H9 (cell line): ENCODE results near the gene UBE2E3. TPM values are rescaled to one million over a fixed set of nuclear protein-coding genes. Genes with fewer than 3 reads are reported as not detected.

Experiments
- DNase-seq: peaks from one replicate; pipeline ENCODE4 v3.0.0-alpha.2; 2017
- H2AFZ ChIP-seq: one replicate; pipeline ENCODE4 v1.6.1; 2013; ENCODE audit warnings: mild to moderate bottlenecking, low read length, control low read depth, moderate library complexity
- H2AK5ac ChIP-seq: 2 replicates; pipeline ENCODE4 v1.6.1; 2013; ENCODE audit warnings: low read length, control low read depth, mixed read lengths; ENCODE audit not compliant: insufficient read length
- H2BK120ac ChIP-seq: one replicate; pipeline ENCODE4 v1.6.1; 2013; ENCODE audit warnings: low read depth, mild to moderate bottlenecking, low read length, control low read depth, inconsistent platforms; ENCODE audit not compliant: poor library complexity, severe bottlenecking
- H2BK12ac ChIP-seq: 2 replicates; pipeline ENCODE4 v1.6.1; 2013; ENCODE audit warnings: low read length, control low read depth, mixed read lengths, low read depth; ENCODE audit not compliant: insufficient read length
- H2BK15ac ChIP-seq: 2 replicates; pipeline ENCODE4 v1.6.1; 2013; ENCODE audit warnings: low read depth, low read length, control low read depth
- H2BK20ac ChIP-seq: one replicate; pipeline ENCODE4 v1.6.1; 2013; ENCODE audit warnings: low read depth, mild to moderate bottlenecking, low read length, control low read depth, inconsistent platforms; ENCODE audit not compliant: poor library complexity, severe bottlenecking
- H2BK5ac ChIP-seq: 2 replicates; pipeline ENCODE4 v1.6.1; 2013; ENCODE audit warnings: low read length, control low read depth, mixed read lengths; ENCODE audit not compliant: insufficient read length
- H3K14ac ChIP-seq: 2 replicates; pipeline ENCODE4 v1.6.1; 2013; ENCODE audit warnings: low read length, control low read depth; ENCODE audit not compliant: insufficient read depth
- H3K18ac ChIP-seq: 2 replicates; pipeline ENCODE4 v1.6.1; 2013; ENCODE audit warnings: low read depth, mild to moderate bottlenecking, mixed read lengths, low read length, control low read depth; ENCODE audit not compliant: insufficient read length
- H3K23ac ChIP-seq: 2 replicates; pipeline ENCODE4 v1.6.1; 2013; ENCODE audit warnings: low read length, control low read depth, mixed read lengths, low read depth; ENCODE audit not compliant: insufficient read length
- H3K23me2 ChIP-seq: 2 replicates; pipeline ENCODE4 v1.6.1; 2013; ENCODE audit warnings: low read depth, mild to moderate bottlenecking, mixed read lengths, low read length, control low read depth; ENCODE audit not compliant: insufficient read length, poor library complexity, severe bottlenecking
- H3K27ac ChIP-seq: 2 replicates; pipeline ENCODE4 v1.5.1; 2013; ENCODE audit warnings: low read length, control low read depth, mixed read lengths, low read depth; ENCODE audit not compliant: insufficient read length
- H3K27me3 ChIP-seq: 2 replicates; pipeline ENCODE4 v1.6.1; 2013; ENCODE audit warnings: low read length, control low read depth, inconsistent platforms; ENCODE audit not compliant: insufficient read depth
- H3K4ac ChIP-seq: 2 replicates; pipeline ENCODE4 v1.6.1; 2013; ENCODE audit warnings: low read depth, mild to moderate bottlenecking, control low read depth, inconsistent platforms, low read length, moderate library complexity
- H3K4me1 ChIP-seq: 2 replicates; pipeline ENCODE4 v1.6.1; 2013; ENCODE audit warnings: low read length, control low read depth, inconsistent platforms; ENCODE audit not compliant: insufficient read depth
- H3K4me2 ChIP-seq: 2 replicates; pipeline ENCODE4 v1.6.1; 2013; ENCODE audit warnings: low read length, control low read depth, mixed read lengths; ENCODE audit not compliant: insufficient read length, insufficient read depth
- H3K56ac ChIP-seq: 2 replicates; pipeline ENCODE4 v1.6.1; 2013; ENCODE audit warnings: low read depth, mild to moderate bottlenecking, mixed read lengths, low read length, control low read depth; ENCODE audit not compliant: insufficient read length
- H3K79me1 ChIP-seq: 2 replicates; pipeline ENCODE4 v1.6.1; 2013; ENCODE audit warnings: low read depth, mild to moderate bottlenecking, moderate library complexity, low read length, control low read depth, inconsistent platforms; ENCODE audit not compliant: insufficient read depth, poor library complexity, severe bottlenecking
- H3K79me2 ChIP-seq: 2 replicates; pipeline ENCODE4 v1.6.1; 2013; ENCODE audit warnings: low read length, control low read depth, inconsistent platforms; ENCODE audit not compliant: insufficient read depth
- H3K9ac ChIP-seq: 2 replicates; pipeline ENCODE4 v1.6.1; 2013; ENCODE audit warnings: low read length, control low read depth, mixed read lengths; ENCODE audit not compliant: insufficient read length; ENCODE audit errors: extremely low read depth
- H3K9me3 ChIP-seq: one replicate; pipeline ENCODE4 v1.6.1; 2013; ENCODE audit warnings: low read depth, low read length, inconsistent platforms; ENCODE audit not compliant: control insufficient read depth
- H3T11ph ChIP-seq: one replicate; pipeline ENCODE4 v1.6.1; 2013; ENCODE audit warnings: mild to moderate bottlenecking, low read length, control low read depth, inconsistent platforms
- H4K20me1 ChIP-seq: one replicate; pipeline ENCODE4 v1.6.1; 2013; ENCODE audit not compliant: control insufficient read depth, insufficient read length, insufficient read depth
- H4K5ac ChIP-seq: 2 replicates; pipeline ENCODE4 v1.6.1; 2013; ENCODE audit warnings: low read depth, mild to moderate bottlenecking, mixed read lengths, low read length, control low read depth; ENCODE audit not compliant: insufficient read length
- H4K8ac ChIP-seq: replicated peaks from 2 replicates; pipeline ENCODE4 v1.6.1; 2013; ENCODE audit warnings: low read length, control low read depth, mixed read lengths, low read depth; ENCODE audit not compliant: insufficient read length
- H4K91ac ChIP-seq: 2 replicates; pipeline ENCODE4 v1.6.1; 2013; ENCODE audit warnings: low read depth, mild to moderate bottlenecking, moderate library complexity, mixed read lengths, low read length, control low read depth; ENCODE audit not compliant: insufficient read length
- H3K27ac Mint-ChIP-seq, 3 experiments: 2 replicates in 2 of 3; 3 replicates in 1 of 3; pipeline ENCODE4 v1.8.0; 2020 to 2021; ENCODE audit warnings: mixed read lengths in 3 of 3, mild to moderate bottlenecking in 1 of 3, moderate library complexity in 1 of 3
- H3K27me3 Mint-ChIP-seq: 2 replicates; pipeline ENCODE4 v1.8.0; 2021; ENCODE audit warnings: low read depth, mild to moderate bottlenecking, moderate library complexity, mixed read lengths
- H3K36me3 Mint-ChIP-seq, 3 experiments: 2 replicates in 2 of 3; 3 replicates in 1 of 3; pipeline ENCODE4 v1.8.0; 2020 to 2021; ENCODE audit warnings: low read depth in 3 of 3, mixed read lengths in 3 of 3; ENCODE audit not compliant: insufficient read depth in 1 of 3
- H3K4me1 Mint-ChIP-seq, 2 experiments: 2 replicates each; pipeline ENCODE4 v1.8.0; 2020; ENCODE audit warnings: mixed read lengths in 2 of 2
- H3K4me3 Mint-ChIP-seq, 2 experiments: 2 replicates in 1 of 2; 3 replicates in 1 of 2; pipeline ENCODE4 v1.8.0; 2020 to 2021; ENCODE audit warnings: mild to moderate bottlenecking in 2 of 2, mixed read lengths in 2 of 2, moderate library complexity in 1 of 2
- H3K9me3 Mint-ChIP-seq, 2 experiments: 2 replicates in 1 of 2; 3 replicates in 1 of 2; pipeline ENCODE4 v1.8.0; 2020; ENCODE audit warnings: mild to moderate bottlenecking in 2 of 2, mixed read lengths in 2 of 2, moderate library complexity in 1 of 2
- WGBS: extraction: QIAGEN DNeasy Blood & Tissue Kit; methylation state at CpG from one replicate; pipeline ENCODE4 v1.1.7; 2013; ENCODE audit warnings: missing lambda C conversion rate, low lambda C conversion rate, mixed read lengths; ENCODE audit not compliant: insufficient read length; ENCODE audit errors: extremely low coverage; 5-methylcytosine and 5-hydroxymethylcytosine counted together
- total RNA-seq: library from RNA; stranded (reverse); gene quantifications from 2 replicates; pipeline ENCODE4 v1.2.1, GENCODE V29; 2021
- TF ChIP-seq, protein P1 (sequence below): fragments of 200-600 bp; sonication (generic); conservative IDR thresholded peaks from 3 replicates; pipeline ENCODE4 v1.8.0; 2021; ENCODE audit warnings: antibody characterized with exemption, mild to moderate bottlenecking

UBE2E3 gene
- total RNA-seq, 1 experiment from 2014 or later: 89.1 TPM

DNA sequence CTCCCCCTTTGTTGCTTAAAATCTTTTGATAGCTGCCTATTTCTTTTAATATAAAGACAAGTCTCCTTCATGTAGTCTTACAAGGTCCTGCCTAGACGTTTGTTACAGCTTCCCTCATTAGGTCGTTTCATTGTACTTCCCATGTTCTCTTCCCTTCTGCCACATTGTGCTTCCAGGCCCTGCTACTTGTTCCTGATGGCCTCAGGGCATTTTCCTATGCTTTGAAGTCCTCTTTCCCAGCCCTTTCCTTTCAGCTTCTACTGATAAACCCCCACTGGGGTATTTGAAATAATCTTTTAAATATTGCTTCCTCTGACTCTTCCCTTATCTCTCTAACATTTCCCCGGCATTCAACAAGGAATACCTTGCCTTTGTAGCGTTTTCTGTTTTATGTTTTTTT is 67.4 kb downstream of the UBE2E3 start:
- H4K20me1 ChIP-seq: no peaks in the 10 kb centered on the region
- no peak overlapping the region for H2BK12ac ChIP-seq
- H3K4me1 Mint-ChIP-seq: peaks cover 4 to 7% of the 10 kb centered on the region in 2 experiments

More for the DNA sequence above, 67.4 kb downstream of the UBE2E3 start:
- no peaks in the 10 kb centered on the region for H3K36me3 Mint-ChIP-seq
- no peaks in the 10 kb centered on the region for H3K27me3 ChIP-seq
- no peak overlapping the region for H3K4ac ChIP-seq
- no peak overlapping the region for H3K27ac ChIP-seq
- no peak overlapping the region for H4K5ac ChIP-seq
- no peak overlapping the region for H2BK120ac ChIP-seq
- no peak overlapping the region for H2BK20ac ChIP-seq
- H3T11ph ChIP-seq: no peak overlapping the region
- H3K79me2 ChIP-seq: no peaks in the 10 kb centered on the region; the same call in 1 of the 2 replicates
- H4K91ac ChIP-seq: no peak overlapping the region
- no peaks in the 10 kb centered on the region for H3K27me3 Mint-ChIP-seq
- no peaks in the 10 kb centered on the region for H3K9me3 ChIP-seq
- TF ChIP-seq, protein P1, sequence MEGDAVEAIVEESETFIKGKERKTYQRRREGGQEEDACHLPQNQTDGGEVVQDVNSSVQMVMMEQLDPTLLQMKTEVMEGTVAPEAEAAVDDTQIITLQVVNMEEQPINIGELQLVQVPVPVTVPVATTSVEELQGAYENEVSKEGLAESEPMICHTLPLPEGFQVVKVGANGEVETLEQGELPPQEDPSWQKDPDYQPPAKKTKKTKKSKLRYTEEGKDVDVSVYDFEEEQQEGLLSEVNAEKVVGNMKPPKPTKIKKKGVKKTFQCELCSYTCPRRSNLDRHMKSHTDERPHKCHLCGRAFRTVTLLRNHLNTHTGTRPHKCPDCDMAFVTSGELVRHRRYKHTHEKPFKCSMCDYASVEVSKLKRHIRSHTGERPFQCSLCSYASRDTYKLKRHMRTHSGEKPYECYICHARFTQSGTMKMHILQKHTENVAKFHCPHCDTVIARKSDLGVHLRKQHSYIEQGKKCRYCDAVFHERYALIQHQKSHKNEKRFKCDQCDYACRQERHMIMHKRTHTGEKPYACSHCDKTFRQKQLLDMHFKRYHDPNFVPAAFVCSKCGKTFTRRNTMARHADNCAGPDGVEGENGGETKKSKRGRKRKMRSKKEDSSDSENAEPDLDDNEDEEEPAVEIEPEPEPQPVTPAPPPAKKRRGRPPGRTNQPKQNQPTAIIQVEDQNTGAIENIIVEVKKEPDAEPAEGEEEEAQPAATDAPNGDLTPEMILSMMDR: no peak
- H4K8ac ChIP-seq: no peak overlapping the region
- H2AK5ac ChIP-seq: no peak overlapping the region
- no peak overlapping the region for H3K18ac ChIP-seq
- H3K4me2 ChIP-seq: no peak overlapping the region
- H3K9me3 Mint-ChIP-seq: no peaks in the 10 kb centered on the region
- DNase-seq: no peak
- no peak overlapping the region for H2AFZ ChIP-seq
- no peak overlapping the region for H3K14ac ChIP-seq
- H3K23me2 ChIP-seq: no peaks in the 10 kb centered on the region
- no peak overlapping the region for H3K23ac ChIP-seq
- no peak overlapping the region for H3K27ac Mint-ChIP-seq
- H3K79me1 ChIP-seq: no peaks in the 10 kb centered on the region
- no CpG with 5 or more reads among the region's 4 CpGs for WGBS
- no peak overlapping the region for H3K4me3 Mint-ChIP-seq
- no peak overlapping the region for H2BK5ac ChIP-seq
- no peak overlapping the region for H3K9ac ChIP-seq
- H3K56ac ChIP-seq: no peak overlapping the region
- no peak overlapping the region for H2BK15ac ChIP-seq
- H3K4me1 ChIP-seq: peaks cover 2% of the 10 kb centered on the region; the same call in 1 of the 2 replicates
